Endometrial microvascular endothelial cells (primary cell): Measurements from ENCODE around the gene SOD2. TPM values are rescaled to one million over a fixed set of nuclear protein-coding genes. Genes with fewer than 3 reads are reported as not detected.
"Not testable (repeated sequence)": the region's sequence is repeated elsewhere in the genome, so short reads cannot be mapped to it uniquely, and the experiment has no call there.

Experiments
- in situ Hi-C: cut with HindIII; loops from 2 replicates; pipeline ENCODE4 v1.10.0; 2017; ENCODE audit warnings: low sequenced_read_pairs, low pct_unique_long_range_greater_than_20kb; ENCODE audit errors: inconsistent ontology term
- total RNA-seq: library from RNA; depleted of rRNA; stranded (reverse); fragments of >200 nt; gene quantifications from one replicate; pipeline ENCODE4 v1.2.3, GENCODE V29; 2015; ENCODE audit errors: inconsistent ontology term

SOD2 gene
- total RNA-seq, 1 donor from 2014 or later: 111 TPM

DNA sequence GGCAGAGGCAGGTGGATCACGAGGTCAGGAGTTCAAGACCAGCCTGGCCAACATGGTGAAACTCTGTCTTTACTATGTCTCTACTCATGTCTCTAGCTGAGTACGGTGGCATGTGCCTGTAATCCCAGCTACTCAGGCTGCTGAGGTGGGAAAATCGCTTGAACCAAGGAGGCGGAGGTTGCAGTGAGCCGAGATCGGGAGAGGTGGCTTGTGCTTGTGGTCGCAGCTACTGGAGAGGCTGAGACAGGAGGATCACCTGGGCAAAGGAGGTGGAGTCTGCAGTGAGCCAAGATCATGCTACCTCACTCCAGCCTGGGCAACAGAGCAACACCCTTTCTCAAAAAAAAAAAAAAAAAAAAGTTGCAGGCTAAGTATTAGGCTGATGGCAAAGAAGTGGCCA lies 26.2 kb upstream of the SOD2 start:
- in situ Hi-C loops: no loop called here

DNA sequence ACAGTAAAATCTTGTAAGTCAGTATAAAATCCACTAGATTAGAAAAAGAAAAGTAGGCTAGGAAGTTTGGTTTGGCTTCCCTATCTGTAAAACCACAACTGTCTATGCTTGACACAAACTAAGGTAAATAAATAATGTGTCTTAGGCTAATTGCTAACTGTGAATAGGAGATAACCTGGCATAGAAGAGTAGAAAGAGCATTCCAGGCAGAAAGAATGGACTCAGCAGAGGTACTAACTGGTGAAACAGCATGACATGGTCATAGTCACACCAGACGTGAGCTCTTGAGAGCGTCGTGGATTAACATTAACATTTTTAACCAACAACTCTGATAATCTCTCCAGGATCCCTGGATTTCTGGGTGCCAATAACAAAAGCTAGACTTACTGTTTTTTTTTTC lies 25.6 kb upstream of the SOD2 start:
- in situ Hi-C loops: no loop called here

GRCh38 chr6:159716247-159717096 lies 23.4 kb upstream of the SOD2 start:
- in situ Hi-C loops: no loop called here

GRCh38 chr6:159715605-159716004 lies 22.6 kb upstream of the SOD2 start:
- in situ Hi-C loops: no loop called here

DNA sequence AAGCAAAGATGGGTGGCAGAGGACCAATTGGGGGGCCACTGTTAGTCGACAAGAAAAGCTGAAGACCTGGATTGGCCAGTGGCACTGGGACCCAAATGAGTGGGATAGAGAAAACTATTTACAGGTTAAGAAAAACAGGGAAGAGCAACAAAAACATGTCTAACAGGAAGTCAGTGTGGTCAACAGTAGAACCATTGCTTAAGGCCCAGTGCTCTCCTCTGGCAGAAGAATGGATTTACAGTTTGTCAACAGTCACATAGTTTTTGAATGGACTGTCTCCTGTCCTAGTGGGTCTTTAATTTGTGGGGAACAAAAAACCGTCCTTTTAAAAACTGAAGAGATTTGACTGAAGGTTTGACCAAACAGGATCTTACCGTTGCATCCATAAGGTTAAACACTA lies 22.1 kb upstream of the SOD2 start:
- in situ Hi-C loops: no loop called here

DNA sequence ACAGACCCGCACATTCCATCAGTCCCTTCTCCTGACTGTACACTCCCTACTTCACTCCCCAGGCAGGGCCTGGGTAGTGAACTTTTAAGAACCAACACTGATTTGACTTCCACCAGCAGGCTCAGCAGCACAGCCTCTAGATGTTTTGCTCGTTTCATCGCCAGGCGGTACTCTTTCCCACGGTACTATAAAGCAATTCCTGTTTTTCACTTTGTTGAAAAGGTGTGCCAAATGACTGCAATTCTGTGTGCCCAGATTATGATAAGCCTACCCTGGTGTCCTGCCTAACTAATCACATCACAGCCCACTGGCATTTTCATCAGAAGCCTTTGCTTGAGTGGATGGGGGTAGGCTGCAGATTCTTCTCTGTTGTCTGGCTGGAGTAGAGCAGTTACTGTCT lies 21.4 kb upstream of the SOD2 start:
- in situ Hi-C loops: no loop called here

GRCh38 chr6:159713984-159714383 lies 20.9 kb upstream of the SOD2 start:
- in situ Hi-C loops: no loop called here

DNA sequence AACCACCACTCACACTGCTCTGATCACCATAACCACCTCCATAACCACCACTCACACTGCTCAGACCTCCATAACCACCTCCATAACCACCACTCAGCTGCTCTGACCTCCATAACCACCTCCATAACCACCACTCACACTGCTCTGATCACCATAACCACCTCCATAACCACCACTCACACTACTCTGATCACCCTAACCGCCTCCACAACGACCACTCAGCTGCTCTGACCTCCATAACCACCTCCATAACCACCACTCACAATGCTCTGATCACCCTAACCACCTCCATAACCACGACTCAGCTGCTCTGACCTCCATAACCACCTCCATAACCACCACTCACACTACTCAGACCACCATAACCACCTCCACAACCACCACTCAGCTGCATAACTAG lies 19.3 kb upstream of the SOD2 start:
- in situ Hi-C loops: not testable (repeated sequence)

DNA sequence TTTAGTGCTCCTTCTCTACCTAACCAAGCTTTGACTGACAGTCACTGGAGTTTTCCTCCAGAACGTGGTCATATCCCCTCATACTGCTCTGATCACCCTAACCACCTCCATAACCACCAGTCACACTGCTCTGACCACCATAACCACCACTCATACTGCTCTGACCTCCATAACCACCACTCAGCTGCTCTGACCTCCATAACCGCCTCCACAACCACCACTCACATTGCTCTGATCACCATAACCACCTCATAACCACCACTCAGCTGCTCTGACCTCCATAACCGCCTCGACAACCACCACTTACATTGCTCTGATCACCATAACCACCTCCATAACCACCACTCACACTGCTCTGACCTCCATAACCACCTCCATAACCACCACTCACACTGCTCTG lies 17.6 kb upstream of the SOD2 start:
- in situ Hi-C loops: not testable (repeated sequence)

DNA sequence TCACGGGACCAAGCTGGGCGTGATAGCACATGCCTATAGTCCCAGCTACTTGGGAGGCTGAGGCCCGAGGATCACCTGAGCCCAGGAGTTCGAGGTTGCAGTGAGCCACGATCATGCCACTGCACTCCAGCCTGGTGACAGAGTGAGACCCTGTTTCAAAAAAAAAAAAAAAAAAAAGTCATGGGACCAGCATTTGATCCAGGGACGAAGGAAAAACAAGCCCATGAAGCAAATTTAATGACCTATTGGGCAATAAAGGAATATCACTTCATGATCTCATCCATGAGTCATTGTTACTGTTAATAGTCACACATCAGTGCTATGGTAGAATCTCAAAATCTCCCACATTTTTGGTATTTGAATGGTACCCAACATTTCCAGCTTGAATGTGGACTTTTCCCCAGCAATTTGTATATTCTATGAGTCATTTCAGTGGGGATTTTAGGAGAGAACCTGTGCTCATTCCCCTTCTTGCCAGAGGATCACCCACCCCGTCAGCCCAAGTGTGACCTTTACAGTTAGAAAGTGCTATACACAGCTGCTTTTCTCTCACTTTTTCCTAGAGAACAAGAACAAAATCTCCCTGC lies 8.5 kb upstream of the SOD2 start:
- in situ Hi-C loops: no loop called here

GRCh38 chr6:159700970-159701369 lies 7.9 kb upstream of the SOD2 start:
- in situ Hi-C loops: no loop called here

DNA sequence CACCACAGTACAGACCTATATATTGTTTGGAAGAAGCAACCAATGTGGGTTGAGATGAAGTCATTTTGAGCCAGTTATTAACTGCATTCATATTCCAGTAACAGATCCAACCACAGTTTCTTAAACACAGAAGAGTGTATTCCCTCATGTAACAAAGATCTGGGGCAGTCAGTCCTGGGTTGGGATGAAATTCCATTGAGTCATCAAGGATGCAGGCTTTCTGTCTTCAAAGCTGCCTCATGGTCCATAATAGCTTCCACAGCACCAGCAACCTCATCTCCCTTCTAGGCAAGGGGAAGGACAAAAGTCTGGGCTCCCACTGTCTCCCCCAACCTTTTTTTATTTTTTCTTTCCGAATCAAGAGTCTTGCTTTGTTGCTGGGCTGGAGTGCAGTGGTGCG lies 2.9 kb upstream of the SOD2 start:
- in situ Hi-C loops: no loop called here

- in situ Hi-C loops: no loop called here
Observed at GRCh38 chr6:159693894-159694545, 979 bp upstream of the SOD2 start.

DNA sequence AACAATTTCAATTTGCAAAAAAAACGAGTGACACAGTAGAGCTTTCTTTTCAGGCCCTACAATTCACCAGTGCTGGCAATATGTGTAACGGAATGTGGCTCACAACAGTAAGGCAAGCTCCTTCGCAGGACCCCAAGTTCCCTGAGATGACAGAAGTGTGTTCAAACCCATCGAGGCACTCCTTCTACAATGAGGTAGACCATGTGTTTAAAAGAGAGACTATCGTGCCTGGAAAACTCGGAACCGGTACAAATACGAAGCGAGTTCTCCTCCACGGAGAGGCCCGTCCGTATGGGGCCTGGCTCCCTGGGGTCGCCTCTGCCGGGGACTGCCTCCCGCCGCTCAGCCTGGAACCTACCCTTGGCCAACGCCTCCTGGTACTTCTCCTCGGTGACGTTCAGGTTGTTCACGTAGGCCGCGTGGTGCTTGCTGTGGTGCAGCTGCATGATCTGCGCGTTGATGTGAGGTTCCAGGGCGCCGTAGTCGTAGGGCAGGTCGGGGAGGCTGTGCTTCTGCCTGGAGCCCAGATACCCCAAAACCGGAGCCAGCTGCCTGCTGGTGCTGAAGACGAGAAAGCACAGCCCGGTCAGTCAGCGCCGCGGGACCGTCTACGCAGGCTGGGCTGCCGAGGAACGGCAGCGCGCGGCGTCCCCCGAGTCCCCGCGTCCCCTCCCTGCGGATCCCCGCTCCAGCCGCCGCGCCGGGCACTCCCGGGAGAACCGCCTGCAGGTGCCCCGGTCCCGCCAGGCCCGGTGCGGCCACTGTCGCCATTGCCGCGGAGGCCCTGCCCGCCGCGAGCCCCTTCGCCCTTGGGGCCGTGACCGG lies 526 bp downstream of the SOD2 start:
- in situ Hi-C loops: no loop called here

DNA sequence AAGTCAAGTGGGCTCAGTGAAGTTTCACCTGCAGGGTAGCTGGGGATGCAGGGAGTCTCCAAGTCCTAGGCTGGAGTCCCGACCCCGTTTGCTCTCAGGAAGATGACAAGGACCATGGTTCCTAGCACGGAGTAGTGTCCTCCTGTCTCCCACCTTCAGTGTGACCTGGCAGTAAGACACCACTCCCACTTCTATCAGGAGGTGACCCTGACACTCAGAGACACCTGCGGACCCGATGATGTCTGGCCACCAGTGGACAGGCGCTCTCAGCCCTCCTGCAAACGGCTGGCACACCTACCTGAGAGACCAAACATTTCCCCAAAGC lies 1.1 kb downstream of the SOD2 start:
- in situ Hi-C loops: no loop called here

DNA sequence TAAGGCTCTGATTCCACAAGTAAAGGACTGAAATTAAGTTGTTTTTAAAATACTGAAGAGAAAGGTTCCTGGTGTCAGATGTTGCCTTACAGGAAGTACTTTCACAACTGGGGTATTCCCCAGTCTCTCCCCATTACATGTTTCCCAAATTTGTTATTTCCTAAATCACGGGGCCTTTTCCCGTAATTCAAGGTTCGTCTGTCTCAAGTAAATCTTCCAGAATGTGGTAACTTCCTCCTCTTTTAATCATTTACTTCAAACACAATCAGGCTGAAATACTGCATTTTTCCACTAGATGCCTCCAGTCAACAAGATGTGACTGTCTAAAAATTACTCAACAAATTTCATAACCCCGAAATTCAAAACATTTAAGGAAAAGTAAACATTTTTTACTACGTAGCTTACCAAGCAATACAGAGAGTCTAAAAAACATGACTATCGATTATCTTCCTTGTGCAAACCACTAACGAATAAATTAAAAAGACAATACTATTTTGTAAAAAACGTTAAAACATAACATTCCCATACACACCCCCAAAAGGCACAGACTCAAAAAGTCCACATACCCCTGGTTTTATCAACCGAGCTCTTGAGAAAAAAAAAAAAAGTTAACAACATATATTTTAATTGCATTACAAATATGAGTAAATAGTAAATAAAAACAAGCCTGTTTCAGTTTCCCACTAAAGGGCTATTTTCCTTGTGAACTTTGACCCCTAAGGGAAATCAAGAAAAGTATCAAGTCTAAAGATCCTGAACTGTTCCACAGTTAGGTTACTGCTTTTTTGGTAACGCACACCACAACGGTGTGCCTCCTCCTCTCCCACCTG lies 1.7 kb downstream of the SOD2 start:
- in situ Hi-C loops: no loop called here

DNA sequence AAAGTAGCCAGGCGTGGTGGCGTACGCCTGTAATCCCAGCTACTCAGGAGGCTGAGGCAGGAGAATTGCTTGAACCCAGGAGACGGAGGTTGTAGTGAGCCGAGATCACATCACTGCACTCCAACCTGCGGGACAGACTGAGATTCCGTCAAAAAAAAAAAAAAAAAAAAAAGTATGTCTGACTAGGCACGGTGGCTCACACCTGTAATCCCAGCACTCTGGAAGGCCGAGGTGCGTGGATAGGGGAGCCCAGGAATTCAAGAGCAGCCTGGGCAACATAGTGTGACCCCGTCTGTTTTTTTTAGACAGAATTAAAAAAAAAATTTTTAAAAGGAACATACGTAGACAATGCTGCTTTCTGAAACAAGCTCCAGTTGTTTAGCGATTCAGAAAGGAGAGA lies 2.9 kb downstream of the SOD2 start:
- in situ Hi-C loops: not testable (repeated sequence)

GRCh38 chr6:159689001-159689400 lies 4.0 kb downstream of the SOD2 start:
- in situ Hi-C loops: no loop called here
